Hepatocyte (in vitro differentiated cells): Measurements from ENCODE around the gene ARHGEF4. TPM values are rescaled to one million over a fixed set of nuclear protein-coding genes. Genes with fewer than 3 reads are reported as not detected.

Experiments used
- DNase-seq: peaks from one replicate; pipeline ENCODE4 v3.0.0-alpha.2; 2016; ENCODE audit warnings: low spot score
- H2AFZ ChIP-seq: fragments of 200-600 bp; sonication (generic); 2 replicates; pipeline ENCODE4 v1.6.0; 2016; ENCODE audit warnings: antibody characterized with exemption, mild to moderate bottlenecking
- H3K27ac ChIP-seq: fragments of 200-600 bp; sonication (generic); 2 replicates; pipeline ENCODE4 v1.5.1; 2016; ENCODE audit warnings: mild to moderate bottlenecking
- H3K27me3 ChIP-seq: fragments of 200-600 bp; sonication (generic); 2 replicates; pipeline ENCODE4 v1.6.1; 2016
- H3K36me3 ChIP-seq: fragments of 200-600 bp; sonication (generic); replicated peaks from 2 replicates; pipeline ENCODE4 v1.5.1; 2016; ENCODE audit warnings: low read depth; ENCODE audit not compliant: insufficient read depth
- H3K4me1 ChIP-seq: fragments of 200-600 bp; sonication (generic); 2 replicates; pipeline ENCODE4 v1.5.1; 2016; ENCODE audit warnings: mild to moderate bottlenecking, moderate library complexity; ENCODE audit not compliant: insufficient read depth
- H3K4me2 ChIP-seq: fragments of 200-600 bp; sonication (generic); 2 replicates; pipeline ENCODE4 v1.6.0; 2016
- H3K4me3 ChIP-seq: fragments of 200-600 bp; sonication (generic); 2 replicates; pipeline ENCODE4 v1.5.1; 2016; ENCODE audit warnings: mild to moderate bottlenecking
- H3K79me2 ChIP-seq: fragments of 200-600 bp; sonication (generic); 2 replicates; pipeline ENCODE4 v1.6.0; 2017; ENCODE audit warnings: mild to moderate bottlenecking
- H3K9me2 ChIP-seq: fragments of 200-600 bp; sonication (generic); replicated peaks from 2 replicates; pipeline ENCODE4 v1.6.0; 2017; ENCODE audit warnings: mild to moderate bottlenecking; ENCODE audit not compliant: insufficient read depth
- H3K9me3 ChIP-seq: fragments of 200-600 bp; sonication (generic); 2 replicates; pipeline ENCODE4 v1.5.1; 2016; ENCODE audit warnings: low read depth, mild to moderate bottlenecking
- H4K20me1 ChIP-seq: fragments of 200-600 bp; sonication (generic); 2 replicates; pipeline ENCODE4 v1.6.0; 2016; ENCODE audit warnings: mild to moderate bottlenecking; ENCODE audit not compliant: insufficient read depth, poor library complexity, severe bottlenecking
- CTCF ChIP-seq: fragments of 200-600 bp; sonication (generic); IDR thresholded peaks from 2 replicates; pipeline ENCODE4 v1.5.1; 2016; ENCODE audit warnings: antibody characterized with exemption, mild to moderate bottlenecking; ENCODE audit not compliant: poor library complexity
- EZH2 ChIP-seq: fragments of 200-600 bp; sonication (generic); IDR thresholded peaks from 2 replicates; pipeline ENCODE4 v1.6.1; 2016; ENCODE audit warnings: antibody characterized with exemption, mild to moderate bottlenecking, borderline replicate concordance
- EZH2phosphoT487 ChIP-seq: fragments of 200-600 bp; sonication (generic); IDR thresholded peaks from one replicate; pipeline ENCODE4 v1.6.1; 2018; ENCODE audit warnings: antibody characterized with exemption, mild to moderate bottlenecking, low read depth, moderate library complexity; ENCODE audit not compliant: unreplicated experiment, severe bottlenecking
- WGBS: methylation state at CpG from one replicate; pipeline ENCODE4 v1.1.6; 2016; ENCODE audit warnings: low lambda C conversion rate; ENCODE audit errors: missing lambda C conversion rate; 5-methylcytosine and 5-hydroxymethylcytosine counted together
- polyA plus RNA-seq: library from polyadenylated mRNA; unstranded; fragments of >200 nt; fragmentation: Nextera tagmentation; extraction: Ambion mirVana; gene quantifications from 2 replicates; pipeline ENCODE4 v1.2.1, GENCODE V29; 2016
- total RNA-seq: library from RNA; depleted of rRNA; stranded (reverse); fragments of >200 nt; gene quantifications from 2 replicates; pipeline ENCODE4 v1.2.3, GENCODE V29; 2014

ARHGEF4 gene
- total and polyA plus RNA-seq, 2 experiments from 2014 or later = 11.2 to 15.8 TPM

GRCh38 chr2:131039535-131039907, 202.8 kb downstream of the ARHGEF4 start:
- no peak overlapping the region for H3K27ac ChIP-seq
- H3K36me3 ChIP-seq = no peaks in the 10 kb centered on the region
- H3K4me2 ChIP-seq = no peak overlapping the region
- 98% methylated on average over 23 of the region's 23 CpGs for WGBS
- no peak overlapping the region for H3K4me3 ChIP-seq
- no peaks in the 10 kb centered on the region for H3K9me2 ChIP-seq
- TF ChIP-seq EZH2phosphoT487 (no peak), EZH2 (no peak), CTCF (no peak)
- H2AFZ ChIP-seq = no peak overlapping the region
- no peaks in the 10 kb centered on the region for H3K79me2 ChIP-seq
- no peaks in the 10 kb centered on the region for H4K20me1 ChIP-seq
- H3K27me3 ChIP-seq = no peaks in the 10 kb centered on the region
- H3K9me3 ChIP-seq = no peaks in the 10 kb centered on the region
- no peak for DNase-seq
- peaks cover 7% of the 10 kb centered on the region for H3K4me1 ChIP-seq

GRCh38 chr2:131039908-131040660, 203.4 kb downstream of the ARHGEF4 start:
- no peaks in the 10 kb centered on the region for H4K20me1 ChIP-seq
- no peaks in the 10 kb centered on the region for H3K79me2 ChIP-seq
- H3K4me1 ChIP-seq = peaks cover 7% of the 10 kb centered on the region
- H3K36me3 ChIP-seq = no peaks in the 10 kb centered on the region
- no peak overlapping the region for H3K27ac ChIP-seq
- no peaks in the 10 kb centered on the region for H3K27me3 ChIP-seq
- no peaks in the 10 kb centered on the region for H3K9me3 ChIP-seq
- H3K4me2 ChIP-seq = no peak overlapping the region
- no peaks in the 10 kb centered on the region for H3K9me2 ChIP-seq
- TF ChIP-seq CTCF (no peak), EZH2phosphoT487 (no peak), EZH2 (no peak)
- WGBS = 99% methylated on average over 62 of the region's 75 CpGs
- H3K4me3 ChIP-seq = no peak overlapping the region
- DNase-seq = no peak
- H2AFZ ChIP-seq = no peak overlapping the region

- no peaks in the 10 kb centered on the region for H3K9me2 ChIP-seq
- peaks cover under 1% of the 10 kb centered on the region for H3K4me1 ChIP-seq
- H3K36me3 ChIP-seq = no peaks in the 10 kb centered on the region
- H4K20me1 ChIP-seq = no peaks in the 10 kb centered on the region
- no peaks in the 10 kb centered on the region for H3K9me3 ChIP-seq
- no peaks in the 10 kb centered on the region for H3K27me3 ChIP-seq
- no peak overlapping the region for H2AFZ ChIP-seq
- peak; percentile 2 for DNase-seq
- no peak for TF ChIP-seq EZH2phosphoT487
- no peak for TF ChIP-seq EZH2
- no peak for TF ChIP-seq CTCF
- WGBS = 83% methylated on average over 23 of the region's 23 CpGs
- no peak overlapping the region for H3K27ac ChIP-seq
- H3K79me2 ChIP-seq = no peaks in the 10 kb centered on the region
- no peak overlapping the region for H3K4me3 ChIP-seq
- no peak overlapping the region for H3K4me2 ChIP-seq
Observed at GRCh38 chr2:131040661-131041401, 204.1 kb downstream of the ARHGEF4 start.
